Tibial nerve (tissue), 4 donors: Measurements from ENCODE around the gene GAB3. TPM values are rescaled to one million over a fixed set of nuclear protein-coding genes. Genes with fewer than 3 reads are reported as not detected.
"Not testable (repeated sequence)": the region's sequence is repeated elsewhere in the genome, so short reads cannot be mapped to it uniquely, and the experiment has no call there.

Source experiments
- DNase-seq, 2 donors: peaks; one replicate each; pipeline ENCODE4 v3.0.0-alpha.2; 2019; ENCODE audit warnings: low spot score in 2 of 2
- H3K27ac ChIP-seq, 4 donors: fragments of 200-600 bp; sonication (generic) in 3 of 4; one replicate each; pipeline ENCODE4 v1.5.1; 2017 to 2019; ENCODE audit warnings: mild to moderate bottlenecking in 1 of 4
- H3K27me3 ChIP-seq, 2 donors: fragments of 200-600 bp; sonication (generic) in 1 of 2; one replicate each; pipeline versions ENCODE4 v1.5.1 to v1.6.0; 2017 to 2019
- H3K36me3 ChIP-seq, 3 donors: fragments of 200-600 bp; sonication (generic); one replicate each; pipeline ENCODE4 v1.5.1; 2018 to 2019
- H3K4me1 ChIP-seq, 4 donors: fragments of 200-600 bp; sonication (generic) in 3 of 4; one replicate each; pipeline ENCODE4 v1.5.1; 2017 to 2019
- H3K4me3 ChIP-seq, 4 donors: fragments of 200-600 bp; sonication (generic) in 3 of 4; one replicate each; pipeline ENCODE4 v1.5.1; 2017 to 2019; ENCODE audit warnings: mild to moderate bottlenecking in 1 of 4, moderate library complexity in 1 of 4
- H3K9me3 ChIP-seq, 4 donors: fragments of 200-600 bp; sonication (generic) in 3 of 4; one replicate each; pipeline ENCODE4 v1.5.1; 2017 to 2019
- WGBS, 2 donors: methylation state at CpG; one replicate each; pipeline ENCODE4 v1.1.5; 2018; 5-methylcytosine and 5-hydroxymethylcytosine counted together
- small RNA-seq: library from RNA; depleted of rRNA; stranded (forward); fragments of <200 nt; gene quantifications from one replicate; pipeline ENCODE3, GENCODE V24; 2016
- total RNA-seq, 4 donors: library from RNA; depleted of rRNA; stranded (reverse); fragments of >200 nt; gene quantifications; one replicate each; pipeline ENCODE4 v1.1.0, GENCODE V29; 2016

The GAB3 gene
- total RNA-seq, 4 donors from 2014 or later, result 5.1 to 7.5 (median 5.8) TPM

GRCh38 chrX:154628960-154629359 is 121.9 kb downstream of the GAB3 start:
- H3K4me3 ChIP-seq, DNase-seq, H3K4me1 ChIP-seq, H3K27ac ChIP-seq, H3K9me3 ChIP-seq, H3K27me3 ChIP-seq, H3K36me3 ChIP-seq: not testable (repeated sequence)
- no CpG with 5 or more reads among the region's 5 CpGs for WGBS, 2 donors

Small RNA genes lying within 50 kb of the gene (small RNA-seq; reads per million reads assigned to genes)
- gene SNORA36A, result not detected

Other genes starting within 250 kb of the GAB3 start
- 10 to 100 TPM; 40.9 to 76.5 (median 55.7) TPM for gene FAM3A, start 234.8 kb downstream of the GAB3 start, total RNA-seq
- gene G6PD, start 204.2 kb downstream of the GAB3 start, total RNA-seq, result 10 to 100 TPM; 30.6 to 89.7 (median 41.8) TPM
- 10 to 100 TPM; 14.2 to 43.1 (median 29.0) TPM for gene IKBKG, start 203.5 kb downstream of the GAB3 start, total RNA-seq
- not detected for gene CTAG1A, start 165.9 kb downstream of the GAB3 start, total RNA-seq
- not detected for gene CTAG1B, start 131.8 kb downstream of the GAB3 start, total RNA-seq
- not detected for gene CTAG2, start 97.5 kb downstream of the GAB3 start, total RNA-seq
- gene DKC1, start 11.8 kb upstream of the GAB3 start, total RNA-seq, result 10 to 100 TPM; 24.1 to 37.8 (median 29.4) TPM
- gene MPP1, start 54.4 kb upstream of the GAB3 start, total RNA-seq, result 10 to 100 TPM; 14.3 to 43.2 (median 17.0) TPM
- not detected for gene SMIM9, start 83.6 kb upstream of the GAB3 start, total RNA-seq
- 10 to 100 TPM in 3 of 4 donors, 1 to 10 TPM in 1; 5.5 to 27.3 (median 13.6) TPM for gene F8A1, start 135.3 kb upstream of the GAB3 start, total RNA-seq